Suprapubic skin (tissue), 4 donors: ENCODE measurements around the gene REELD1. TPM values are rescaled to one million over a fixed set of nuclear protein-coding genes. Genes with fewer than 3 reads are reported as not detected.

Experiments
- DNase-seq, 2 donors: peaks; one replicate each; pipeline ENCODE4 v3.0.0-alpha.2; 2019; ENCODE audit warnings: low spot score in 2 of 2
- H3K27ac ChIP-seq: fragments of 200-600 bp; sonication (generic); one replicate; pipeline ENCODE4 v1.5.1; 2019
- H3K27me3 ChIP-seq: fragments of 200-600 bp; sonication (generic); one replicate; pipeline ENCODE4 v1.5.1; 2019
- H3K36me3 ChIP-seq: fragments of 200-600 bp; sonication (generic); one replicate; pipeline ENCODE4 v1.5.1; 2019
- H3K4me1 ChIP-seq: fragments of 200-600 bp; sonication (generic); one replicate; pipeline ENCODE4 v1.5.1; 2019
- H3K4me3 ChIP-seq: fragments of 200-600 bp; sonication (generic); one replicate; pipeline ENCODE4 v1.5.1; 2019; ENCODE audit warnings: mild to moderate bottlenecking
- H3K9me3 ChIP-seq: fragments of 200-600 bp; sonication (generic); one replicate; pipeline ENCODE4 v1.5.1; 2019
- CTCF ChIP-seq, 2 donors: fragments of 200-600 bp in 1 of 2; fragments of 450-650 bp in 1 of 2; sonication (generic) in 1 of 2; IDR thresholded peaks; one replicate each; pipeline ENCODE4 v1.5.1; 2016 to 2019; ENCODE audit warnings: antibody characterized with exemption in 2 of 2, mild to moderate bottlenecking in 1 of 2, moderate library complexity in 1 of 2
- EP300 ChIP-seq: sonication (generic); formaldehyde crosslinking; IDR thresholded peaks from one replicate; pipeline ENCODE4 v1.6.1; 2017; ENCODE audit warnings: antibody characterized with exemption
- POLR2A ChIP-seq, 2 donors: fragments of 450-650 bp; IDR thresholded peaks; one replicate each; pipeline ENCODE4 v1.6.1; 2017; ENCODE audit warnings: antibody characterized with exemption in 2 of 2, mild to moderate bottlenecking in 2 of 2, moderate library complexity in 2 of 2
- POLR2AphosphoS5 ChIP-seq, 3 donors: sonication (generic); formaldehyde crosslinking; IDR thresholded peaks; one replicate each; pipeline ENCODE4 v1.6.1; 2017; ENCODE audit warnings: antibody characterized with exemption in 3 of 3
- WGBS: methylation state at CpG from one replicate; pipeline ENCODE4 v1.1.5; 2018; 5-methylcytosine and 5-hydroxymethylcytosine counted together
- total RNA-seq, 4 donors: library from RNA; depleted of rRNA; stranded (reverse); fragments of >200 nt; gene quantifications; one replicate each; pipeline ENCODE4 v1.1.0, GENCODE V29; 2016

Gene REELD1
- total RNA-seq, 4 donors from 2014 or later, result 2.0 TPM; not detected in 3

- Histone ChIP-seq H3K4me1 (peaks cover 5% of the 10 kb centered on the region), H3K27me3 (no peaks in the 10 kb centered on the region), H3K36me3 (peaks cover 61% of the 10 kb centered on the region), H3K27ac (no peak overlapping the region), H3K4me3 (no peak overlapping the region), H3K9me3 (no peaks in the 10 kb centered on the region)
- TF ChIP-seq POLR2A (IDR thresholded peaks at IDR 0.05) (no peak), EP300 (no peak), CTCF (IDR thresholded peaks at IDR 0.05) (no peak), POLR2AphosphoS5 (IDR thresholded peaks at IDR 0.05) (no peak)
- DNase-seq, result no peak
- WGBS, result 87% methylated on average over 3 of the region's 3 CpGs
Measured at GRCh38 chr4:146186596-146186995, 27.7 kb upstream of the REELD1 start.

GRCh38 chr4:146190456-146190855, 23.9 kb upstream of the REELD1 start:
- peaks cover 50% of the 10 kb centered on the region for H3K36me3 ChIP-seq

GRCh38 chr4:146191766-146192458, 22.4 kb upstream of the REELD1 start:
- TF ChIP-seq CTCF (IDR thresholded peaks at IDR 0.05) (peak in 1 of 2 donors; percentile 15), POLR2AphosphoS5 (IDR thresholded peaks at IDR 0.05) (peak in 1 of 3 donors; percentile 15), POLR2A (IDR thresholded peaks at IDR 0.05) (no peak), EP300 (no peak)

More at GRCh38 chr4:146190456-146190855, 23.9 kb upstream of the REELD1 start:
- Histone ChIP-seq H3K27ac (no peak overlapping the region), H3K4me1 (peaks cover 11% of the 10 kb centered on the region), H3K27me3 (no peaks in the 10 kb centered on the region), H3K9me3 (no peaks in the 10 kb centered on the region), H3K4me3 (no peak overlapping the region)
- DNase-seq, result no peak
- 94% methylated on average over 2 of the region's 2 CpGs for WGBS
- no peak for TF ChIP-seq EP300
- no peak for TF ChIP-seq POLR2A (IDR thresholded peaks at IDR 0.05)
- no peak for TF ChIP-seq POLR2AphosphoS5 (IDR thresholded peaks at IDR 0.05)
- no peak for TF ChIP-seq CTCF (IDR thresholded peaks at IDR 0.05)

GRCh38 chr4:146193628-146194027, 20.7 kb upstream of the REELD1 start:
- no peak for TF ChIP-seq CTCF (IDR thresholded peaks at IDR 0.05)
- TF ChIP-seq POLR2AphosphoS5 (IDR thresholded peaks at IDR 0.05), result no peak
- TF ChIP-seq POLR2A (IDR thresholded peaks at IDR 0.05), result no peak
- no peak for TF ChIP-seq EP300
- no peaks in the 10 kb centered on the region for H3K9me3 ChIP-seq
- peaks cover 20% of the 10 kb centered on the region for H3K36me3 ChIP-seq
- 89% methylated on average over 5 of the region's 5 CpGs for WGBS
- DNase-seq, result no peak
- H3K27me3 ChIP-seq, result no peaks in the 10 kb centered on the region
- H3K4me1 ChIP-seq, result peaks cover 11% of the 10 kb centered on the region
- no peak overlapping the region for H3K4me3 ChIP-seq
- no peak overlapping the region for H3K27ac ChIP-seq

More at GRCh38 chr4:146191766-146192458, 22.4 kb upstream of the REELD1 start:
- DNase-seq, result no peak
- H3K27me3 ChIP-seq, result no peaks in the 10 kb centered on the region
- no peaks in the 10 kb centered on the region for H3K9me3 ChIP-seq
- WGBS, result 68% methylated on average over 9 of the region's 9 CpGs
- H3K36me3 ChIP-seq, result peaks cover 37% of the 10 kb centered on the region
- H3K4me1 ChIP-seq, result peaks cover 11% of the 10 kb centered on the region
- peak overlapping the region; percentile 79 for H3K27ac ChIP-seq
- no peak overlapping the region for H3K4me3 ChIP-seq

- Histone ChIP-seq H3K4me1 (peaks cover 11% of the 10 kb centered on the region), H3K36me3 (peaks cover 14% of the 10 kb centered on the region), H3K27me3 (no peaks in the 10 kb centered on the region), H3K4me3 (no peak overlapping the region), H3K27ac (no peak overlapping the region), H3K9me3 (no peaks in the 10 kb centered on the region)
- TF ChIP-seq POLR2AphosphoS5 (IDR thresholded peaks at IDR 0.05) (no peak), EP300 (no peak), CTCF (IDR thresholded peaks at IDR 0.05) (no peak), POLR2A (IDR thresholded peaks at IDR 0.05) (no peak)
- DNase-seq, result no peak
Measured at GRCh38 chr4:146194212-146194611, 20.1 kb upstream of the REELD1 start.
